Astrocyte of the cerebellum (primary cell): Measurements from ENCODE around the gene ALDH1L2.

Experiments
- DNase-seq: peaks from one replicate; pipeline ENCODE4 v3.0.0-alpha.2; 2011; ENCODE audit warnings: low read depth
- H3K4me3 ChIP-seq: 2 replicates; pipeline ENCODE4 v1.5.1; 2011; ENCODE audit warnings: mild to moderate bottlenecking, low read depth, low read length, moderate library complexity
- CTCF ChIP-seq: IDR thresholded peaks from 2 replicates; pipeline ENCODE4 v1.5.1; 2012; ENCODE audit warnings: low read length, low read depth, moderate library complexity, mild to moderate bottlenecking; ENCODE audit errors: missing control alignments
- in situ Hi-C: cut with HindIII; loops from 2 replicates; pipeline ENCODE4 v1.10.0; 2017; ENCODE audit warnings: low sequenced_read_pairs

Gene ALDH1L2

GRCh38 chr12:105026411-105026810 is 57.8 kb downstream of the ALDH1L2 start:
- H3K4me3 ChIP-seq = no peak overlapping the region
- in situ Hi-C loops = no loop called here
- no peak for TF ChIP-seq CTCF
- DNase-seq = no peak

GRCh38 chr12:105025890-105026289 is 58.4 kb downstream of the ALDH1L2 start:
- no peak overlapping the region for H3K4me3 ChIP-seq
- in situ Hi-C loops = no loop called here
- DNase-seq = peak; percentile 68
- TF ChIP-seq CTCF = no peak

GRCh38 chr12:105024928-105025327 is 59.3 kb downstream of the ALDH1L2 start:
- no peak for DNase-seq
- in situ Hi-C loops = no loop called here
- no peak overlapping the region for H3K4me3 ChIP-seq
- TF ChIP-seq CTCF = no peak

- in situ Hi-C loops = no loop called here
- DNase-seq = no peak
- H3K4me3 ChIP-seq = no peak overlapping the region
- no peak for TF ChIP-seq CTCF
Observed at GRCh38 chr12:105020241-105020962, 63.9 kb downstream of the ALDH1L2 start.

GRCh38 chr12:105018776-105019175 is 65.5 kb downstream of the ALDH1L2 start:
- no peak for TF ChIP-seq CTCF
- no peak for DNase-seq
- in situ Hi-C loops = no loop called here
- no peak overlapping the region for H3K4me3 ChIP-seq

GRCh38 chr12:105018012-105018411 is 66.2 kb downstream of the ALDH1L2 start:
- TF ChIP-seq CTCF = no peak
- no peak for DNase-seq
- in situ Hi-C loops = no loop called here
- no peak overlapping the region for H3K4me3 ChIP-seq
